ENCODE data around the gene ZCCHC4. TPM values are rescaled to one million over a fixed set of nuclear protein-coding genes. Genes with fewer than 3 reads are reported as not detected.

ZCCHC4 gene
- total RNA-seq, 1 donor from 2014 or later, result 7.0 TPM

- H3K4me3 ChIP-seq (ENCODE audit: low read depth, low read length), result no peak overlapping the region
- no peaks in the 10 kb centered on the region for H3K27me3 ChIP-seq (ENCODE audit: control insufficient read depth, insufficient read depth, low read length)
- TF ChIP-seq CTCF (IDR thresholded peaks at IDR 0.05; ENCODE audit: insufficient read depth, low read length, poor library complexity, severe bottlenecking), result no peak
- H3K36me3 ChIP-seq (ENCODE audit: control insufficient read depth, insufficient read depth, low read length), result no peaks in the 10 kb centered on the region
- no peak for DNase-seq (ENCODE audit: low read depth)
Observed at GRCh38 chr4:25383647-25384046, 71.1 kb downstream of the ZCCHC4 start.

GRCh38 chr4:25386926-25387325 is 74.4 kb downstream of the ZCCHC4 start:
- TF ChIP-seq CTCF (IDR thresholded peaks at IDR 0.05; ENCODE audit: insufficient read depth, low read length, poor library complexity, severe bottlenecking), result no peak
- no peak for DNase-seq (ENCODE audit: low read depth)
- Histone ChIP-seq H3K27me3 (ENCODE audit: control insufficient read depth, insufficient read depth, low read length) (no peaks in the 10 kb centered on the region), H3K36me3 (ENCODE audit: control insufficient read depth, insufficient read depth, low read length) (no peaks in the 10 kb centered on the region), H3K4me3 (ENCODE audit: low read depth, low read length) (no peak overlapping the region)

GRCh38 chr4:25397305-25397704 is 84.7 kb downstream of the ZCCHC4 start:
- TF ChIP-seq CTCF (IDR thresholded peaks at IDR 0.05; ENCODE audit: insufficient read depth, low read length, poor library complexity, severe bottlenecking), result no peak
- DNase-seq (ENCODE audit: low read depth), result no peak

GRCh38 chr4:25399510-25399909 is 86.9 kb downstream of the ZCCHC4 start:
- Histone ChIP-seq H3K36me3 (ENCODE audit: control insufficient read depth, insufficient read depth, low read length) (peaks cover 2% of the 10 kb centered on the region), H3K4me3 (ENCODE audit: low read depth, low read length) (no peak overlapping the region), H3K27me3 (ENCODE audit: control insufficient read depth, insufficient read depth, low read length) (no peaks in the 10 kb centered on the region)
- DNase-seq (ENCODE audit: low read depth), result no peak
- no peak for TF ChIP-seq CTCF (IDR thresholded peaks at IDR 0.05; ENCODE audit: insufficient read depth, low read length, poor library complexity, severe bottlenecking)

More at GRCh38 chr4:25397305-25397704, 84.7 kb downstream of the ZCCHC4 start:
- H3K36me3 ChIP-seq (ENCODE audit: control insufficient read depth, insufficient read depth, low read length), result peaks cover 2% of the 10 kb centered on the region
- no peaks in the 10 kb centered on the region for H3K27me3 ChIP-seq (ENCODE audit: control insufficient read depth, insufficient read depth, low read length)
- no peak overlapping the region for H3K4me3 ChIP-seq (ENCODE audit: low read depth, low read length)

GRCh38 chr4:25401066-25401465 is 88.5 kb downstream of the ZCCHC4 start:
- Histone ChIP-seq H3K4me3 (ENCODE audit: low read depth, low read length) (no peak overlapping the region), H3K36me3 (ENCODE audit: control insufficient read depth, insufficient read depth, low read length) (peaks cover under 1% of the 10 kb centered on the region), H3K27me3 (ENCODE audit: control insufficient read depth, insufficient read depth, low read length) (no peaks in the 10 kb centered on the region)
- DNase-seq (ENCODE audit: low read depth), result no peak
- TF ChIP-seq CTCF (IDR thresholded peaks at IDR 0.05; ENCODE audit: insufficient read depth, low read length, poor library complexity, severe bottlenecking), result no peak

- DNase-seq (ENCODE audit: low read depth), result no peak
- no peaks in the 10 kb centered on the region for H3K27me3 ChIP-seq (ENCODE audit: control insufficient read depth, insufficient read depth, low read length)
- H3K4me3 ChIP-seq (ENCODE audit: low read depth, low read length), result no peak overlapping the region
- TF ChIP-seq CTCF (IDR thresholded peaks at IDR 0.05; ENCODE audit: insufficient read depth, low read length, poor library complexity, severe bottlenecking), result no peak
- no peaks in the 10 kb centered on the region for H3K36me3 ChIP-seq (ENCODE audit: control insufficient read depth, insufficient read depth, low read length)
Observed at GRCh38 chr4:25402521-25402920, 89.9 kb downstream of the ZCCHC4 start.

All from kidney epithelial cell (primary cell).